Pulmonary artery endothelial cell (primary cell): Measurements from ENCODE around the gene C14orf93. TPM values are rescaled to one million over a fixed set of nuclear protein-coding genes. Genes with fewer than 3 reads are reported as not detected.

Source experiments
- DNase-seq: peaks from one replicate; pipeline ENCODE4 v3.0.0-alpha.2; 2011; ENCODE audit warnings: low read depth, low spot score
- total RNA-seq: library from RNA; depleted of rRNA; stranded (reverse); fragments of >200 nt; gene quantifications from 2 replicates; pipeline ENCODE4 v1.2.3, GENCODE V29; 2014

The C14orf93 gene
- total RNA-seq, 1 donor from 2014 or later = 7.5 TPM

GRCh38 chr14:23045419-23046357 lies 35.7 kb upstream of the C14orf93 start:
- no peak for DNase-seq

GRCh38 chr14:23044840-23045239 lies 34.9 kb upstream of the C14orf93 start:
- DNase-seq = no peak

GRCh38 chr14:23043754-23044153 lies 33.8 kb upstream of the C14orf93 start:
- no peak for DNase-seq

- no peak for DNase-seq
These were observed 33.2 kb upstream of the C14orf93 start for GRCh38 chr14:23043145-23043544.

- DNase-seq = no peak
These were observed 32.4 kb upstream of the C14orf93 start, which contains the start of gene PSMB11 for GRCh38 chr14:23042162-23042965. PSMB11 (plus strand) TSS chr14:23042212; CDS start chr14:23042226, 14 bp downstream.

- no peak for DNase-seq
These were observed 31.8 kb upstream of the C14orf93 start for GRCh38 chr14:23041729-23042128.

- DNase-seq = no peak
These were observed 30.2 kb upstream of the C14orf93 start for GRCh38 chr14:23040100-23040499.

GRCh38 chr14:23035303-23036144 lies 25.6 kb upstream of the C14orf93 start:
- no peak for DNase-seq

GRCh38 chr14:23034498-23035302 lies 24.8 kb upstream of the C14orf93 start, which contains the start of gene PSMB5:
PSMB5 (minus strand) TSS chr14:23034900; CDS start chr14:23034881, 19 bp downstream.
- DNase-seq = peak; percentile 92

- DNase-seq = no peak
These were observed 24.0 kb upstream of the C14orf93 start for GRCh38 chr14:23033801-23034497.

- no peak for DNase-seq
These were observed 23.3 kb upstream of the C14orf93 start for GRCh38 chr14:23033251-23033727.

GRCh38 chr14:23030936-23031335 lies 21.0 kb upstream of the C14orf93 start:
- DNase-seq = no peak

GRCh38 chr14:23028799-23029198 lies 18.9 kb upstream of the C14orf93 start:
- DNase-seq = no peak

GRCh38 chr14:23025151-23025814 lies 15.3 kb upstream of the C14orf93 start:
- no peak for DNase-seq

GRCh38 chr14:23024612-23025075 lies 14.7 kb upstream of the C14orf93 start:
- no peak for DNase-seq

GRCh38 chr14:23023795-23024152 lies 13.8 kb upstream of the C14orf93 start:
- DNase-seq = no peak

- DNase-seq = no peak
These were observed 13.3 kb upstream of the C14orf93 start for GRCh38 chr14:23023022-23023794.

GRCh38 chr14:23021889-23022442 lies 12.0 kb upstream of the C14orf93 start:
- no peak for DNase-seq
